HG02763 (cell line): ENCODE data around the gene ATP9A.
"Not testable (repeated sequence)": the region's sequence is repeated elsewhere in the genome, so short reads cannot be mapped to it uniquely, and the experiment has no call there.

ENCODE experiments used
- ATAC-seq: cut with Tn5 transposase; IDR thresholded peaks from one replicate; pipeline ENCODE4 v1.9.1; 2021; ENCODE audit warnings: mild to moderate bottlenecking, moderate library complexity; ENCODE audit not compliant: unreplicated experiment

Gene ATP9A, protein sequence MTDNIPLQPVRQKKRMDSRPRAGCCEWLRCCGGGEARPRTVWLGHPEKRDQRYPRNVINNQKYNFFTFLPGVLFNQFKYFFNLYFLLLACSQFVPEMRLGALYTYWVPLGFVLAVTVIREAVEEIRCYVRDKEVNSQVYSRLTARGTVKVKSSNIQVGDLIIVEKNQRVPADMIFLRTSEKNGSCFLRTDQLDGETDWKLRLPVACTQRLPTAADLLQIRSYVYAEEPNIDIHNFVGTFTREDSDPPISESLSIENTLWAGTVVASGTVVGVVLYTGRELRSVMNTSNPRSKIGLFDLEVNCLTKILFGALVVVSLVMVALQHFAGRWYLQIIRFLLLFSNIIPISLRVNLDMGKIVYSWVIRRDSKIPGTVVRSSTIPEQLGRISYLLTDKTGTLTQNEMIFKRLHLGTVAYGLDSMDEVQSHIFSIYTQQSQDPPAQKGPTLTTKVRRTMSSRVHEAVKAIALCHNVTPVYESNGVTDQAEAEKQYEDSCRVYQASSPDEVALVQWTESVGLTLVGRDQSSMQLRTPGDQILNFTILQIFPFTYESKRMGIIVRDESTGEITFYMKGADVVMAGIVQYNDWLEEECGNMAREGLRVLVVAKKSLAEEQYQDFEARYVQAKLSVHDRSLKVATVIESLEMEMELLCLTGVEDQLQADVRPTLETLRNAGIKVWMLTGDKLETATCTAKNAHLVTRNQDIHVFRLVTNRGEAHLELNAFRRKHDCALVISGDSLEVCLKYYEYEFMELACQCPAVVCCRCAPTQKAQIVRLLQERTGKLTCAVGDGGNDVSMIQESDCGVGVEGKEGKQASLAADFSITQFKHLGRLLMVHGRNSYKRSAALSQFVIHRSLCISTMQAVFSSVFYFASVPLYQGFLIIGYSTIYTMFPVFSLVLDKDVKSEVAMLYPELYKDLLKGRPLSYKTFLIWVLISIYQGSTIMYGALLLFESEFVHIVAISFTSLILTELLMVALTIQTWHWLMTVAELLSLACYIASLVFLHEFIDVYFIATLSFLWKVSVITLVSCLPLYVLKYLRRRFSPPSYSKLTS

DNA sequence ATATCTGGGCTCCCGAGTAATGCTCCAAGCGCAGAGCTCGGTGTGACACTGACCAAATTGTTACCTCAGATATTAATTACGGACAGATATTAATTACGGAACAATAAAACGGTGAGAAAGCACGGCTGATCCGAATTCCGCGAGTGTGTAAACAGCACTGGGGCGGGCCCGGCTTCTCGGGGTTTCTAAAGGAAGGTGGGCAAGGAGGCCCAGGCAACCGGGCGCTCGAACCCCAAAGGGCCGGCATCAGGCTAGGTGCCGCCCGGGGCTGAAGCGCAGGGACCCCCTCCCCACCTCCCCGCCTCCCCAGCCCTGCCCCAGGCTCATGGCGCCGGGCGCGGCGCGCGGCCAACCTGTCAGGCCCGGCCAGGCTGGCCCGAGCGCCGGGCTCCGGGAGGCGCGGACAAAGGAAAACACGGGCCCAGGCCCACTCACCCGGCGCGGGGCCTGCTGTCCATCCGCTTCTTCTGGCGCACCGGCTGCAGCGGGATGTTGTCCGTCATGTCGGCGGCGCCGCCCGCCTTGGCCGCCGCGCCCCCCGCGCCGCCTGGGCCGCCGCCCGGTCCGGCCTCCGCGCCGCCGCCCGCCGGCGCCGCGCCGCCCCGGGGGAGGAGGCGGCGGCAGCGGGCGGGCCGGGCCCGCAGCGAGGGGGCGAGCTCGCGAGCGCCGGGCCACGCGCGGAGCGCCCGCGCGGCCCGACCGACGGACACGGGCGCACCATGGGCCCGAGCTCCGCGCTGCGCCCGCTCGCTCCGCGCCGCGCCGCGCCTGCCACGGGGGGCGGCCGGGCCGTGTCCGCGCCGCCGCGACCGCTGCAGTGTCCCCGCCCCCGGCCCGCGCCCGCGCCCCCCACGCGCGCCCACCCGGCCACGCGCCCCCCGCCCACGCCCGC, at the start of gene ATP9A:
TSS of gene ATP9A (minus strand) at position 524 of the 892 bp plus-strand sequence. CDS start at position 503, 21 bp downstream.
- ATAC-seq: no peak

DNA sequence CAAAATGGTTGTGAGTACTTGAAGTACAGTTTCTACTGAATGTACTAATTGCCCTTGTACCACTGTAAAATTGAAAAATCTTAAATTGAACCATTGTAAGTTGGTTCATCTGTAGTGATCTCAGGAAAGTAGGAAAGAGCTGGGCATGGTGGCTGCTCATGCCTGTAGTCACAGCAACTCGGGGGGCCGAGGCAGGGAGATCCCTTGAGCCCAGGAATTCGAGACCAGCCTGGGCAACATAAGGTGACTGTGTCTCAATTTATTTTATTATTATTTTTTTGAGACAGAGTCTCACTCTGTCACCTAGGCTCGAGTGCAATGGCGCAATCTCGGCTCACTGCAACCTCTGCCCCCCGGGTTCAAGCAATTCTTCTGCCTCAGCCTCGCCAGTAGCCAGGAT, 48.7 kb upstream of the ATP9A start:
- not testable (repeated sequence) for ATAC-seq

DNA sequence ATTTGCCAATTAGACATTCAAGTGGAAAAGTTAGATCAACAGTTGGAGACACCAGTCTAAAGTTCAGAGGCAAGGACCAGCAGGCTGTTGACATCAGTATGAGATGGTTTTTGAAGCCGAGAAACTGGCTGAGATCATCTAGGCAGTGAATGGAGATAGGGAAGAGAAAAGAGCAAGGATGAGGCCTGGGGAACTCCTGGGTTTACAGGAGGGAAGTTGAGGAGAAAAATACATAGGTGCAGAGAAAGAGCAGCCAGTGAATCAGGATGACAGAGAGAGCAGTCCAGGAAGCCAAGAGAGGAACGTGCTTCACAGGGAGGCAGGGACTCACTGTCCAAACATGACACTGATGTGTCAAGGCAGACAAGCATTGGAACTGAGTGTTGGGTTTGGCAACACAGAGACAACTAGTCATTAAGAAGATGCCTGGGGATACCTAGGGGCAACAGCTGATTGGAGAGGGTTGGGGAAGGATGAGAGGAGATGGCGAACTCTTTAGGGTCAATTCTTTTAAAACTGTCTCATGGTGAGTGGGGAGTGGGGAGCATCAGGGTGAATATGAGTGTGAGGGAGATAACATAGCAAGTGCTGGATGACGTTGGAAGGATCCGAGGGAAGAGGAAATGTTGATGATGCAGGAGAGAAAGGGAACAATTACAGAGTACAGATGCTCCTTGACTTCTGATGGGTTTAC, 47.3 kb upstream of the ATP9A start:
- no peak for ATAC-seq

DNA sequence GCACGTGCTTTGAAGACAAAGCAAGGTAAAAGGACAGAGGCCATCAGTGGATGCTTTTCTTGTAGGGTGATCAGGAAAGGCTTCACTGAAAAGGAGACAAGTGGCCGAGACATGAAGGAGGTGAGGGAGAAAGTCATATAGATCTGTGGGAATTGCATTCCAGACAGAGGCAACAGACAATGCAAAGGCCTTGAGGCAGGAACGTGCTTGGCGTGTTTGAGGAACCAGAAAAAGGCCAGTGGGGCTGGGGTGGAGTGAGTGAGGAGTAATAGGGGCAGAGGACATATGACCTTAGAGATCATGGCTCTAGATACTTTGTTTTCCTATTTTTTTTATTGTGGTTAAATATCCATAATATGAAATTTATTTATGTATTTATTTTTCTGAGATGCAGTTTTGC, 44.7 kb upstream of the ATP9A start:
- no peak for ATAC-seq

DNA sequence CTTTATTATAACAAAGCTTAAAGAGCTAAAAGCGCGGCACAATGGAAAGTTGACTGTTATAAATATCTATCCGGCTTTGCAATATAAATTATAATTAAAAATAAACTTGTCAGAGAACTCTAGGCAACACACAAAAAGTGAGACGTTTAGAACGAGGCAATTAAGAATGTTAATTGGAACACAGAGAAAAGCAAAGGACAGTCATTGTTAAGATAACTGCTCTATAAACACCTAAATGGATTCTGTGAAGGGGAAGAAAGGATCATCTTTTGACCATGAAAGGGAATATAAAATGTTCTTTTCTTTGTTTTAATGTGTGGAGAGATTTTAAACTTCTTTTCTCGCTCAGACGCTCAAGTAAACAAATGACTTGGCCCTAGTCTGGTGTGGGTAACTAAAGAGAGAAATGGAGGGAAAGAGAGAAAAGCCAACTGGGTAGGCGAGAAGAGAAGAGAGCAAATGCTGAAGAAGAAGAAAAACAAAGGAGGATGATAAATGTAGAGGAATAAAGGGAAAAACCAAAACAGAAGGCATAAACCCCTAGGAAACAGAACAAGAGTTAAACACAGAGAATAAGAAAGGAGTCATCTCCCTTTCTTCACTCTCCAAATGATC, 43.4 kb upstream of the ATP9A start:
- ATAC-seq: no peak

DNA sequence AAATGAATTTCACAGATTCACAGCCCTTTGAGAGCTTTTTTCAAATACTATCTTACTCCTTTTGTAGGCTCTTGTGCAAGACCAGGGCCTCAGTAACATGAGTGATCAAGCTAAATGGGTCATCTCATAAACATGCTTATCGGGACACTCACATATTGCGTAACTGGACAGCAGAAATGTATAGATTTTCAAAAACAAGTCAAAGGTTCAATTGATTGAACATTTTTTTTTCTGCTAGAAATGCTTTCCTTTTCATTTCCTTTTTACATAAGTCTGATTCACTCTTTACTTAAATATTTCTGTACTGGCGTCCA, 42.8 kb upstream of the ATP9A start:
- ATAC-seq: no peak

DNA sequence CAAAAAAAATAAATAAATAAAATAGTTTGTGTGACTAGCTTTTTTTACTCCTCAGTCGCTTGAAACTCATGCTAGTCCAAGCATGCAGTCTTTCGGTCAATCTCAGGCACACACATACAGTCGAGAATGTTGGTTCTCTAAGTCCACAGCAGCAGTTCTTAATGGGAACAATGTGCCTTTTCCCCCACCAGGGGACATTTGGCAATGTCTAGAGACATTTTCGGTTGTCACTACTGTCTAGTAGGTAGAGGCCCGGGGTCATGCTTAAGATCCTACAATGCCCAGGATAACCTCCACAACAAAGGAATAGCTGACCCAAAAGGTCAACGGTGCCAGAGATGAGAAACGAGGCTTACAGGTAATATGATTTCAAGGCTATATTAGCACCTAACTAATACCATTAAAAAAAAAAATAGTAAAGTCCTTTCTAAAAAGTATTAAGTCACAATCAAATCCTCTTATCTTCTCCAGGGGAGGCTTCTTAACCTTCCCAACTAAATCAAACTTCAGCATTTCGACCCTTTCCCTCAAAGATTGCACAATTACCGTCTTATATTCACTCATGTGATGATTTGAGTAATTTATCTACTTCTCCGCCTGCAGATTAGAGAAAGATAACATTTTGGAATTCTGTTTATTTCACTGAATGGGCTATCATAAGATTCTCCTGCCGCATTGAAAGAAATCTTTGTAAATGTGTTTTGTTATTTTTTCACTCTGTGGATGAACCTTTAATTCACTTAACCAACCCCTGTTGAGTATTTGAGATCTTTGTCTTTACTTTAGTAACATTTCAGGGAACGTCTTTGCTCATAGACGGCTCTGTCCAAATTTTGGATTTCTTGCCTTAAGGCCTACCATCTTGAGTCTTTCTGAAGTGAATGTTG, 42.2 kb upstream of the ATP9A start:
- ATAC-seq: no peak

DNA sequence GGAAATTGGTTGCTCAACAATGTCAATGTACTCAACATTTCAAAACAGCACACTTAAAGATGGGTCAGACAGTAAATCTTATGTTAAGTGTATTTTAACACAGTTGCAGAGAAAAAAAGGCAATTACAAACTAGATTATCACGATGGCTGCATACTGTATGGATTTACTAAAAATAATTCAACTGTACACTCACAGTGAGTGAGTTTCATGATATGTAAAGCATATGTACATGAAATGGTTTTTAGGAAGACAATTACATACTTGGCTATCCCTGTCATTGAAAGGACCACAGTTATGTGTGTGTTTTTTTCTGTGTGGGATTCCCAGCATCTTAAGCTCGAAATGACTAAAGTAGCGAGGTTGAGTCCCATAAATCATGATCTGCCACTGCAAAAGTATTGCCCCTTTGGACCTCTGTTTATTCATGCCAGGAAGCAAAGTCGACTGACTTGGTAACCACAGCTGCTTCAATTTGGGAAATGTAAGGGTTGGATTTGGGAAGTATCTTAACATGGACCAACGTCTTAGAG, 39.6 kb upstream of the ATP9A start:
- ATAC-seq: no peak

DNA sequence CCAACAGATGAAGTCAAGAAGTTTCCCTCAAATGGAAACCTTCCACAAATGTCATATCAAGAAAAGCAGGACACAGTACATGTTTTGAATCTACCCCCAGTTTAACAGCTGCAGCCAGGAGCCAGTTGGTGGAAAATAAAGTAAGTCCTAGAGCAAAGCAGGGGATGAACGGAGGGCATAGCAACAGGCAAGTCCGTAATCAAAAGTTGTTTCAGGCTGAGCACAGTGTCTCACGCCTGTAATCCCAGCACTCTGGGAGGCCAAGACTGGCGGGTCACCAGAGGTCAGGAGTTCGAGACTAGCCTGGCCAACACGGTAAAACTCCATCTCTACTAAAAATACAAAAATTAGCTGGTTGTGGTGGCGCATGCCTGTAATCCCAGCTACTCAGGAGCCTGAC, 36.6 kb upstream of the ATP9A start:
- no peak for ATAC-seq

DNA sequence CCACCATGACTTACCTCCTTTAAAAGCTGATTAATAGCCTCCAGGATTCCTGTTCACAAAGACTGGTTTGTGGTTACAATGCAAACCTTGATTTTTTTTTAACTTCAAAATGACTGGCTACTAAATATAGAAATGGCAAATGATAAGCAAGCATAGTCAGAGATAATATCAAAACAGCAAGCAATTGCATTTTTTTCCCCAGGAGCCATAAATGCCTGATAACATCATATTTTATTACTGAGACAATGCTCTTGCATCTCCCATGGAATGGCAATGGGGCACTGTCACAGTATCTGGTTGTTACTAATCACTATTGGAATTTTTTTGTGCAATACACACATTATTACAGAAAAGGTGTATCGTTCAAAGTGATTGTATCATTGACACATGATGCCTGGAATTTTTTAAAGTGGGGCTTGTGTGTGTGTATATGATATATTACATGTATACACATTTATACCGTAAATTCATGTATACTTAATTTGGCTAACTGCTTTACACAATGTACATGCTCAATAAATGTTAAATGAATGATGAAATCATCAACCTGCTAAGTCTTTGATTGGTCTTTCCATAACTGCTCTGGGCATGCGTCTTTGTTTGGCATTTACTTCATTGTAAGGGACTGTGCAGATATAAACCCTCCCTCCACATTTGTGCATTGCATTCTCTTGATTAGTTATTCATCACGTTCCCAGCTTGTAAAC, 35.1 kb upstream of the ATP9A start:
- no peak for ATAC-seq

DNA sequence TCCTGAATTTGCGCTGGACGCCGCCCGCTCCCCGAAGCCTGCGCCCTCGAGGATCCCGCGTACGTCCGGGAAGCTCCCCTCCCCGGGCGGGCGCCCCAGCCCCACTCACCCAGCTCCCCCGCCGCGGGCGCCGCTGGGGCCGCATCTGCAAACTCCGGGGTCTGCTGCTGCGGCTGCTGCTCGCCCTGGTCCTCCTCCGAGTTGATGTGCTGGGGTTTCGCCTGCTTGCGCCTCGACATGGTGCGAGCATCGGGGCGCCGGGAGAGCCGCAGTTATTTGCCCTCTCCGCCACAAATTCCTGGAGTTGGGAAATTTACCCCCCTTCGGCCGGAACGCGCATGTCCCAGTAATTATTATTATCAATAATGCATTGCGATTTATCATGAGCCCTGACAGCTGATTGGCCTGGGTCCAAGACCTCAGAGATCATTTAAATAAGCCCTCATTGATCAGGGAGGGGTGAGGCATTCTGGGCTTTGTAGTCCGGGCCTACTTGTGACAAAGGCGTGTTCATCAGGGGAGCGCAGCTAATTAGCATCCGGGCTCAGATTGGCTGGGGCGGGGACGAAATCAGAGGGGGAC, 34.1 kb upstream of the ATP9A start, which contains the start of gene SALL4:
TSS of gene SALL4 (minus strand) at position 352 of the 582 bp plus-strand sequence. CDS start at position 239, 113 bp downstream.
- ATAC-seq: no peak

DNA sequence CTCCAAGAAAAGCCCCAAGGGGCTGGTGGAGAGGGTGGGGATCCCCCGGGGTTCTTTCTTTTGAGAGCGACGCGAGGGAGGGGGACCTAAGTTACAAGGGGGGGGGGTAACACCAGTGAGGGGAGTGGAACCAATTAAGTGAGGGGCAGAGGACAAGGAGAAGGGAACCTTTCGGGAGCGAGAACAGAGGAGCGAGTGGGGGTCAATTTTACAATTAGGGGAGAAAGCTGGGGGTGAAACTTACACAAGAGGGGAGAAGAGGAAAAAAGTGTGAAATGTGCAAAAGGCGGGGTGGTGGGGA, 33.6 kb upstream of the ATP9A start:
- no peak for ATAC-seq

DNA sequence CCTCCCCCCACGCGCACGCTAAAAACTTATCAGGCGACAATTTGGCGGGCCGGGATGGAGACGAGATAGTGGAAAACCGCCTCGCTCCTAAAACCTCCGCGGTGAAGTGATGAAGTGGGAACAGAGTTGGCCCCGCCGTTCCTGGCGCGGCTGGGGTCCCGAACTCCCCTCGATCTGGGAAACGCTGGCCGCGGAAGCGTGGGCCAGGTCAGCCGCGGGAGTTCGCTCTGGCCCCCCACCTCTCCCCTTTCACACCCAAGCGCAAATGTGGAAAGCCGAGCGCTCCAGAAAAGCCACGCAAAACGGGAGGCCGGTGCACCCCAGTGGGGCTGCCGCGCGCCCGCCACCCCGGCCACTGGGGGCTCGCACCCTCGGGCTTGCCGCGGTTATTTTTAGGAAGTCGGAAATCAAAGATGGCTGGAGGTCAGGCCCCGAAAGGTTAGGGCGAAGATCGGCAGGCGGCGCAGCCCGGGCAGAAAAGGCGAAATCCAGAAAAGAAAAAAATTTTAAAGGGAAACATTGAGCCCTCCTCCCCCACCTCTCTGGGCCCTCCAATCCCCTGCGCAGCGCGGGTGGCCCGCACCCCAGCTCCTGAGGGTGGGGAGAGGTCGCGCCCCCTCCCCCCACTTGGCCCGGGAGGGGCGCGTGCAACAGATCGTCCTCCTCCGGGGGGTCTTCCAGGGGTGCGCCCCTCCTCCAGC, 33.1 kb upstream of the ATP9A start:
- no peak for ATAC-seq

DNA sequence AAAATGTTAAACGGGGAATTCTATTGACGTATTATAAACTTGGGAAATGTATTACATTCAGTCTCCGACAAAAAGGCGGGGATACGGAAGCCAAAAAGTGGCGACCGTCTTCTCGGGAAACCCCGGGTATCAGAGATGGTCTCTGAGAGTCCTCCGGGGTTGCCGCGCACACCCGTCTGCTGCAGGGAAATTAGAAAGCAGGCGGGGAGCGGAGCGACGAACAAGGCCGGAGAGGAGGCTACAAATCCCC, 32.6 kb upstream of the ATP9A start:
- ATAC-seq: no peak

DNA sequence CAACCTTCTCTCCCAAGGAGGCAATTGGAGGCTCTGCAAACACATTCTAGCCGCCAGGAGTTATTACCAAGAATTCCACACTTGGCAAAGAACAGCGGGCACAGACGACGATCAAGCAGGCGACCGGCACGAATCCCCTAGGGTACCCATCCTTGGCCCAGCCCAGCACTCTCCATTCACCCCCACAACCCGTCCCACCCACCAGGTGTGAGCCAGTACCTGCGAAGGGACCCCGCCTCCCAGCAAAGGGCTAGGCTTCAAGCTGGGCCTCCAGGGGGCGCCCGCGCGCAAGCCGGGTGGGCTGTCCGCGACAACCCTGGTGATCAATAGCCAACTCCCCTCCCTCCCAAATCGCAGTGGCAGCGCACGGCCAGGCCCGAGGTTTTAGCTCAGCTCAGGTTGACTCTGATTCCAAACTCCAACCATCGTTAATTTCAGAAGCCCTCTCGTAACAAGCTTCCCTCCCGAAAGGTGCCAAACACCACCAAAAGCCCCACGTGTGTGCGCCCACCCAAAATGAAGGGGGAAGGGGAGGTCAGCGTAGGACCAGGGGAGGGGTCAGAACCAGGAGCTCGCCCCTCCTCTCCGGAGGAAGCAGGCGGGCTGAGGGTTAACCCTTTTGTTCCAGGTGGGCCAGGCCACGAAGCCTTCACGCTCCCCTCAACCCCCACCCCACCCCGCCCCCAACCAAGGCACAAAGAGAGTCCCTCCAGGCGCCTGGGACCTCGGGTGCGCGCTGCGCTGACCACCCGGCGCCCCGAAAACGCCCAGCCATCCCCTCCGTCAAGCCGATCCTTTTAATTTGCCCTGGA, 32.1 kb upstream of the ATP9A start:
- no peak for ATAC-seq

DNA sequence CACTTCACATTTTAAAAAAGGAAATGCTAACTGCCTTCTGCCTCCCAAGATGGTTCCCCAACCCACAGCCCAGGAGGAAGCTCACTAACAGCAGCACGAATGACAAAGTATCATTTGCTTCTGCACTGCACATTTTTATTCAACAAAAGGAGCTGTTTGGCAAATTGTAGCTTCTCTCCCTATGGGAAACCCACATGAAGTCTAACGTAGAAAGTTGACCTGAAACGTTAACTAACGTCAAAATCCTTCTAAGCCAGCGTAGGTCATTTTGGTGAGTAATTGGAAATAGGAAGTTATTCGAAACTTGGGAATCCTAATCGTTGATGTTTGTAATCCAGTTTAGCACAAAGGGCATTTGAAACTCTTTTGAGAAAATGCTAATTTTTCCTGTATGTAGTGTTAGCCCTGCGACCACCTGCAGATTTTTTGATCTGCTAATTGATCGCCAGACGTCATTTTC, 31.2 kb upstream of the ATP9A start:
- ATAC-seq: no peak
